HCT116 (cell line): ENCODE results near the gene GLP2R. TPM values are rescaled to one million over a fixed set of nuclear protein-coding genes. Genes with fewer than 3 reads are reported as not detected.

Source experiments
- ATAC-seq: fragments of 200-7000 bp; cut with Tn5 transposase; 2 replicates; pipeline ENCODE4 v1.9.1; 2020; ENCODE audit warnings: mild to moderate bottlenecking, moderate library complexity
- BruUV-seq: library from RNA; stranded (reverse); fragments of 400-500 nt; replicated peaks from 2 replicates; lab custom pipeline; 2021; lab: Mats Ljungman, UMichigan
- CTCF ChIA-PET: fragments of 300-600 bp; sonication (Branson Sonifier 250); formaldehyde crosslinking; loops from one replicate; lab custom pipeline; 2021; ENCODE audit warnings: antibody characterized with exemption; lab: Charles Lee
- POLR2A ChIA-PET: fragments of 300-600, 350-600 bp; sonication (Branson Sonifier 250); formaldehyde crosslinking; loops from one replicate; lab custom pipeline; 2021; ENCODE audit warnings: antibody characterized with exemption; lab: Charles Lee
- RAD21 ChIA-PET, 2 experiments: fragments of 300-600 bp; sonication (Branson Sonifier 250); formaldehyde crosslinking; loops; one replicate each; lab custom pipeline; 2023; ENCODE audit warnings: low total read pairs in 2 of 2; ENCODE audit not compliant: uncharacterized antibody in 2 of 2, unreplicated experiment in 2 of 2, low non-redundant PET in 1 of 2; lab: Charles Lee
- DNase-seq: peaks from one replicate; pipeline ENCODE4 v3.0.0-alpha.2; 2010; ENCODE audit warnings: low read depth, low spot score
- H2AFZ ChIP-seq: fragments of 200-600 bp; shearing (Covaris generic), sonication (generic); 2 replicates; pipeline ENCODE4 v1.6.1; 2017; ENCODE audit warnings: low read depth, mixed run types, mixed read lengths, antibody characterized with exemption, low read length; ENCODE audit not compliant: poor library complexity, severe bottlenecking
- H3K27ac ChIP-seq: 2 replicates; pipeline ENCODE4 v1.5.1; 2012; ENCODE audit warnings: low read depth, low read length
- H3K27me3 ChIP-seq: fragments of 200-600 bp; sonication (generic); 2 replicates; pipeline ENCODE4 v1.6.1; 2016; ENCODE audit warnings: mixed run types, low read length, mixed read lengths; ENCODE audit not compliant: insufficient read depth
- H3K36me3 ChIP-seq, 2 experiments: fragments of 200-500 bp in 1 of 2; fragments of 200-600 bp in 1 of 2; sonication (Bioruptor generic) in 1 of 2; sonication (generic) in 1 of 2; 2 replicates each; pipeline versions ENCODE4 v1.5.1 to v1.6.1; 2014 to 2016; ENCODE audit warnings: low read length in 2 of 2, inconsistent platforms in 1 of 2, mixed read lengths in 1 of 2, mixed run types in 1 of 2; ENCODE audit not compliant: insufficient read depth in 2 of 2, control insufficient read depth in 1 of 2
- H3K4me1 ChIP-seq, 2 experiments: fragments of 200-600 bp in 1 of 2; sonication (generic) in 1 of 2; 2 replicates each; pipeline versions ENCODE4 v1.5.1 to v1.6.1; 2012 to 2017; ENCODE audit warnings: low read length in 2 of 2, inconsistent platforms in 1 of 2, mild to moderate bottlenecking in 1 of 2, mixed read lengths in 1 of 2, mixed run types in 1 of 2, moderate library complexity in 1 of 2; ENCODE audit not compliant: insufficient read depth in 2 of 2, control insufficient read depth in 1 of 2
- H3K4me2 ChIP-seq: fragments of 200-600 bp; sonication (generic); 2 replicates; pipeline ENCODE4 v1.6.1; 2017; ENCODE audit warnings: mixed run types, low read length, mixed read lengths
- H3K4me3 ChIP-seq, 2 experiments: fragments of 200-600 bp in 1 of 2; sonication (generic) in 1 of 2; replicated peaks in 1 of 2; 2 replicates each; pipeline ENCODE4 v1.5.1; 2011 to 2016; ENCODE audit warnings: low read length in 2 of 2, control low read depth in 1 of 2, low read depth in 1 of 2, mild to moderate bottlenecking in 1 of 2, mixed read lengths in 1 of 2, mixed run types in 1 of 2
- H3K79me2 ChIP-seq: fragments of 200-600 bp; sonication (generic); 2 replicates; pipeline ENCODE4 v1.6.1; 2017; ENCODE audit warnings: mild to moderate bottlenecking, mixed run types, low read length, moderate library complexity, mixed read lengths; ENCODE audit not compliant: insufficient read depth
- H3K9ac ChIP-seq: fragments of 200-600 bp; sonication (generic); 2 replicates; pipeline ENCODE4 v1.6.1; 2016; ENCODE audit warnings: low read length, mixed read lengths
- H3K9me2 ChIP-seq: fragments of 200-600 bp; sonication (generic), shearing (Covaris generic); 2 replicates; pipeline ENCODE4 v1.6.1; 2017; ENCODE audit warnings: mixed run types, mild to moderate bottlenecking, moderate library complexity; ENCODE audit not compliant: insufficient read depth
- H3K9me3 ChIP-seq, 2 experiments: fragments of 200-500 bp in 1 of 2; fragments of 200-600 bp in 1 of 2; sonication (Bioruptor generic) in 1 of 2; sonication (generic) in 1 of 2; 2 replicates each; pipeline ENCODE4 v1.6.1; 2014 to 2017; ENCODE audit warnings: low read length in 2 of 2, mixed read lengths in 2 of 2, inconsistent platforms in 1 of 2, low read depth in 1 of 2, mild to moderate bottlenecking in 1 of 2, mixed run types in 1 of 2, moderate library complexity in 1 of 2; ENCODE audit not compliant: control insufficient read depth in 1 of 2, insufficient read depth in 1 of 2
- H4K20me1 ChIP-seq: fragments of 200-600 bp; sonication (generic), shearing (Covaris generic); 2 replicates; pipeline ENCODE4 v1.6.1; 2017; ENCODE audit warnings: mixed run types, mild to moderate bottlenecking, moderate library complexity; ENCODE audit not compliant: insufficient read depth
- CBX3 ChIP-seq: IDR thresholded peaks from 2 replicates; pipeline ENCODE4 v1.6.1; 2012; ENCODE audit warnings: low read depth
- CEBPB ChIP-seq: IDR thresholded peaks from 2 replicates; pipeline ENCODE4 v1.6.1; 2012; ENCODE audit warnings: low read depth
- EGR1 ChIP-seq: IDR thresholded peaks from 2 replicates; pipeline ENCODE4 v1.6.1; 2012; ENCODE audit warnings: low read depth
- EZH2phosphoT487 ChIP-seq: fragments of 200-600 bp; IDR thresholded peaks from 2 replicates; pipeline ENCODE4 v1.6.1; 2018; ENCODE audit warnings: antibody characterized with exemption, borderline replicate concordance
- FOSL1 ChIP-seq: IDR thresholded peaks from 2 replicates; pipeline ENCODE4 v1.6.1; 2012; ENCODE audit warnings: low read depth
- POLR2A ChIP-seq: IDR thresholded peaks from 2 replicates; pipeline ENCODE4 v1.7.0; 2011; ENCODE audit warnings: borderline replicate concordance; ENCODE audit not compliant: insufficient read depth, insufficient read length; ENCODE audit errors: extremely low read depth
- RAD21 ChIP-seq: IDR thresholded peaks from 2 replicates; pipeline ENCODE4 v1.6.1; 2012; ENCODE audit warnings: low read depth, mild to moderate bottlenecking
- SIN3A ChIP-seq: IDR thresholded peaks from 2 replicates; pipeline ENCODE4 v1.6.1; 2012; ENCODE audit warnings: low read depth
- TCF7L2 ChIP-seq: IDR thresholded peaks from 2 replicates; pipeline ENCODE4 v1.7.0; 2011; ENCODE audit warnings: borderline replicate concordance, inconsistent platforms; ENCODE audit not compliant: insufficient read depth, insufficient read length; ENCODE audit errors: extremely low read depth
- ZFX ChIP-seq: fragments of 450-650 bp; IDR thresholded peaks from 2 replicates; pipeline ENCODE4 v1.6.1; 2017
- intact Hi-C: fragments of 100-400 bp; cut with micrococcal nuclease; formaldehyde crosslinking; loops from 2 replicates; pipeline ENCODE4 v1.10.0; 2022
- total RNA-seq: library from RNA; stranded (reverse); gene quantifications from one replicate; pipeline ENCODE4 v1.2.1, GENCODE V29; 2021; ENCODE audit not compliant: unreplicated experiment
- TF ChIP-seq, protein P1 (sequence below): IDR thresholded peaks from 2 replicates; pipeline ENCODE4 v1.6.1; 2012
- TF ChIP-seq, protein P2 (sequence below): IDR thresholded peaks from 2 replicates; pipeline ENCODE4 v1.6.1; 2012

The GLP2R gene
- total RNA-seq, 1 experiment from 2014 or later, result not detected

DNA sequence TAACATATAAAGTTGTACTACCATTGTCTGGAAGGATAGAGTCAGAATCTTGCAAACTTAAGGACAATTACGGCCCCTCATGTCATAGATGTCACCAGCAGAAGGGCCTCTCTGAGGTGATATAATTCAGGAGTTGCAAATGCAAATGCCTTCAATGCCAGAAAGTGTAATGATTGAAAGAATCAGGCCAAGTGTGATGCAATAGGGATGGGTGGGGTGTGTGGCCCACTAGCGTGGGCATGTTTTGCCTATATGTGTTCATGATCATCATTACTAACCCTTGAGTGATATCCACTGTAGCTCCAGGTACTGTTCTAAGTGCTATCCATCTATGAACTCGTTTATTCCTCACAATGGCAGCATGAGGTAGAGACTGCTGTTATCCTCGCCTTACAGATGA, 35.4 kb upstream of the GLP2R start (continued):
- TF ChIP-seq, protein P1, sequence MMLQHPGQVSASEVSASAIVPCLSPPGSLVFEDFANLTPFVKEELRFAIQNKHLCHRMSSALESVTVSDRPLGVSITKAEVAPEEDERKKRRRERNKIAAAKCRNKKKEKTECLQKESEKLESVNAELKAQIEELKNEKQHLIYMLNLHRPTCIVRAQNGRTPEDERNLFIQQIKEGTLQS, result no peak
- TF ChIP-seq TCF7L2, result no peak
- TF ChIP-seq CEBPB, result no peak
- TF ChIP-seq, protein P2, sequence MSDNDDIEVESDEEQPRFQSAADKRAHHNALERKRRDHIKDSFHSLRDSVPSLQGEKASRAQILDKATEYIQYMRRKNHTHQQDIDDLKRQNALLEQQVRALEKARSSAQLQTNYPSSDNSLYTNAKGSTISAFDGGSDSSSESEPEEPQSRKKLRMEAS, result no peak
- TF ChIP-seq FOSL1, result no peak
- no peak for TF ChIP-seq ZFX
- TF ChIP-seq EZH2phosphoT487, result no peak
- no peak for TF ChIP-seq EGR1

DNA sequence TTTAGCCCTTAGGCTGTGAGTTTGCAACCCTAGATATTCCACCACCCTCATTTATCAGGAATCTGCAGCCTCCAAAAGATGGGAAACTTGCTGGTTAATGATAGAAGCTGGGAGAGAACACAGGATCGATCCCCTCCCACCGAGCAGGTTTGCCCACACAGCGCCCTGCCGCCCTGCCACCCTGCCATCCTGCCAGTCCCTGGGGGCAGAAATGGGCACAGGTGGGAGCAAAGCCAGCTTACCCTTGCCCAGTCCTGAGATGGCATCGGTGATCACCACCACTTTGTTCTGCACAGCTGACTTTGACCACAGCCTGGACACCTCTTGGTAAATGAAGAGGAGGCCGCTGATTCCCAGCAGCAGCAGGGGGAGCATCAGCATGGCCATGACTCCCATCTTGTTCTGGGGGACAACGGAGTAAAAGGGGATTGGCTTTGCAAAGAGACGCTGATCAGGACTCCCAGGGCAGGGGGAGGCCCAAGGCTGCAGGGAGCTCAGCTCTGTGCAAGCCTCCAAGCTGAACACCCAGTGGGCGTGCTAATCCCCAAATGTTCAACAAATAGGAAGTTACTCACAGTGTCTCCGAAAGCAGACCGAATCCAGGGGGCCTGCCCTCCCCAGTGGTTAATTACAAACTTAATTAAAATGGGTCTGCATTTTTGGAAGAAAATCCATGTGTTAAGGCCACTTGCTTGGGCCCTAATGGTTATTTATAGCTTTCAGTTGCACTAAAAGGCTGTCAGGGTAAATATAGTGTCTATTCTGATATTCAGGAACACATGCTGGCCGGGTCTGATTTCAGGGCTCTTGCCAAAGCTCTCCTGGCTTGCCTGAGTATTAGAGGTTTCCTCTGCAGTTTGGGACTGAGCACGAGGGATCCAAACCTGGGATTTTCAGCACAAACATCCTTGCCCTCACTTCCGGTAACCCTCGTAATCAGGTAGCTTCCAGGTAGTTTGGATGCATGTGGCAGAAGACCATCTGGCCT, 34.5 kb upstream of the GLP2R start, which contains the start of gene DHRS7C:
Gene DHRS7C, minus strand, starts transcription at position 704 of the 988 bp plus-strand sequence. Its CDS starts 308 bp downstream, at position 396.
- POLR2A ChIA-PET, result no interaction called here
- H3K4me1 ChIP-seq, result no peaks in the 10 kb centered on the region
- intact Hi-C loops, result no loop called here
- BruUV-seq, result no TSS peak
- CTCF ChIA-PET, result interaction anchor here (1.0 kb wide), 1 partner anchor 23 kb away, joined by 5 read pairs; no protein-coding TSS in a partner anchor
- no peaks in the 10 kb centered on the region for H3K36me3 ChIP-seq
- H3K9me2 ChIP-seq, result no peaks in the 10 kb centered on the region
- no peaks in the 10 kb centered on the region for H3K27me3 ChIP-seq
- H3K4me3 ChIP-seq, result no peak within 1 kb of the TSS
- no peak within 1 kb of the TSS for H3K9ac ChIP-seq
- RAD21 ChIA-PET, result no interaction called here
- H3K4me2 ChIP-seq, result no peak within 1 kb of the TSS
- no peak within 1 kb of the TSS for H2AFZ ChIP-seq
- H4K20me1 ChIP-seq, result no peaks in the 10 kb centered on the region
- TF ChIP-seq CBX3 (no peak), POLR2A (no peak), SIN3A (no peak), RAD21 (no peak)
- no peak within 1 kb of the TSS for H3K27ac ChIP-seq
- ATAC-seq (no peak), DNase-seq (no peak)
- no peaks in the 10 kb centered on the region for H3K9me3 ChIP-seq
- H3K79me2 ChIP-seq, result no peaks in the 10 kb centered on the region
